Activated T-helper 17 cell treated with anti-CD3 and anti-CD28 coated beads, Interleukin-2, amount 50 U/mL, for 72 hours (primary cell): ENCODE data around the gene PLBD2. TPM values are rescaled to one million over a fixed set of nuclear protein-coding genes. Genes with fewer than 3 reads are reported as not detected.

Experiments used
- ATAC-seq: fragments of 150-1000 bp; cut with Tn5 transposase; replicated peaks from 2 replicates; pipeline ENCODE4 v1.10.0; 2021; ENCODE audit warnings: mild to moderate bottlenecking, moderate library complexity
- H3K27ac Mint-ChIP-seq: one replicate; pipeline ENCODE4 v1.8.0; 2022; ENCODE audit warnings: mixed read lengths
- H3K27me3 Mint-ChIP-seq: one replicate; pipeline ENCODE4 v1.8.0; 2022; ENCODE audit warnings: mixed read lengths
- H3K36me3 Mint-ChIP-seq: one replicate; pipeline ENCODE4 v1.8.0; 2022; ENCODE audit warnings: low read depth, mild to moderate bottlenecking, mixed read lengths
- H3K4me1 Mint-ChIP-seq: one replicate; pipeline ENCODE4 v1.8.0; 2022; ENCODE audit warnings: mixed read lengths
- H3K4me3 Mint-ChIP-seq: one replicate; pipeline ENCODE4 v1.8.0; 2022; ENCODE audit warnings: mild to moderate bottlenecking, mixed read lengths
- H3K9me3 Mint-ChIP-seq: one replicate; pipeline ENCODE4 v1.8.0; 2022; ENCODE audit warnings: mixed read lengths
- total RNA-seq, 2 donors: library from RNA; stranded (reverse); gene quantifications; one replicate each; pipeline ENCODE4 v1.2.3, GENCODE V29; 2022

Gene PLBD2, protein sequence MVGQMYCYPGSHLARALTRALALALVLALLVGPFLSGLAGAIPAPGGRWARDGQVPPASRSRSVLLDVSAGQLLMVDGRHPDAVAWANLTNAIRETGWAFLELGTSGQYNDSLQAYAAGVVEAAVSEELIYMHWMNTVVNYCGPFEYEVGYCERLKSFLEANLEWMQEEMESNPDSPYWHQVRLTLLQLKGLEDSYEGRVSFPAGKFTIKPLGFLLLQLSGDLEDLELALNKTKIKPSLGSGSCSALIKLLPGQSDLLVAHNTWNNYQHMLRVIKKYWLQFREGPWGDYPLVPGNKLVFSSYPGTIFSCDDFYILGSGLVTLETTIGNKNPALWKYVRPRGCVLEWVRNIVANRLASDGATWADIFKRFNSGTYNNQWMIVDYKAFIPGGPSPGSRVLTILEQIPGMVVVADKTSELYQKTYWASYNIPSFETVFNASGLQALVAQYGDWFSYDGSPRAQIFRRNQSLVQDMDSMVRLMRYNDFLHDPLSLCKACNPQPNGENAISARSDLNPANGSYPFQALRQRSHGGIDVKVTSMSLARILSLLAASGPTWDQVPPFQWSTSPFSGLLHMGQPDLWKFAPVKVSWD
- total RNA-seq: 10 to 100 TPM; 18.5 to 21.5 TPM

DNA sequence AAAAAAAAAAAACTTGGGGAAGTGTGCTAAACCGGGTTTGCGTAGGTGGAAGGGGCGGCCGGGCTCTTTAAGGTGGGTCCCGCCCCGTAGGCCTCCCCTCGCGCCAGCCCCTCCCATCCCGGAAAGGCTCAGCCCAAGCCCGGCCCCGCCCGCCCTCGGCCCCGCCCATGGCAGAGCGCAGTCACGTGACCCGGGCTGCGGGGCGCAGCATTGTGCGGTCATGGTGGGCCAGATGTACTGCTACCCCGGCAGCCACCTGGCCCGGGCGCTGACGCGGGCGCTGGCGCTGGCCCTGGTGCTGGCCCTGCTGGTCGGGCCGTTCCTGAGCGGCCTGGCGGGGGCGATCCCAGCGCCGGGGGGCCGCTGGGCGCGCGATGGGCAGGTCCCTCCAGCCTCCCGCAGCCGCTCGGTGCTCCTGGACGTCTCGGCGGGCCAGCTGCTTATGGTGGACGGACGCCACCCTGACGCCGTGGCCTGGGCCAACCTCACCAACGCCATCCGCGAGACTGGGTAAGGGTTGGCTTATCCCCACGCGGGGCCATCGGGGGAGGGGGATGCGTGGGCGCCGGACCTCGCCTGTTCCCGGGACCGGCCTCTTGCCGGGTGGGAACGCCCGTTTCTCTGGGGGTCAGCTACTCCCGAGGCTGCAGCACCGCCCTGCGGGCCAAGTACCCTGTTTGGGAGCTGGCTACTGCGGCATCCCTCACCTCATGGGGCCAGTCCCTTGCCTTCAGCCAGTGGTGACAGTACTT is at the start of gene PLBD2:
PLBD2 (plus strand) TSS at position 207 of the 752 bp plus-strand sequence; CDS start at position 221, 14 bp downstream.
- no peaks in the 10 kb centered on the region for H3K36me3 Mint-ChIP-seq
- H3K4me1 Mint-ChIP-seq: peaks cover 11% of the 10 kb centered on the region
- peak within 1 kb of the TSS; percentile 73 for H3K27ac Mint-ChIP-seq
- peak within 1 kb of the TSS; percentile 77 for H3K4me3 Mint-ChIP-seq
- H3K9me3 Mint-ChIP-seq: no peaks in the 10 kb centered on the region
- ATAC-seq: peak; percentile 95
- H3K27me3 Mint-ChIP-seq: no peaks in the 10 kb centered on the region

DNA sequence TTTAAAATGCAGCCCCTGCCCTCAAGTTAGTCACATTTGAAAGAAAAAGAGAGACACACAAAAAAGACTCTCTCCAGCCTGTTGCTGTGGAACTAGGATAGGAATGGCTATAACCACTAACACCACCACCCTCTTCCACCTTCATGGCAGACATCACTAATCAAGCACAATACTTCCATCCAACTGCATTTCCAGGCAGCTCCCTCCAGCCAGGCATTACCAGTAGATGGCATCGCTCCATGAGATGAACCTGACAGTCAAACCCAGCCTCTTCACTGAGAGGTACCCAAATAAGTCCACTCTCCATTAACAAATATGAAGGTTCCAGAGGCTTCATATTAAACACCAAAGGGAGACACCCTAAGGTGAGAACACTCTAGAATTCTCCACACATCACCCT is 47.9 kb upstream of the PLBD2 start:
- H3K27ac Mint-ChIP-seq: peak overlapping the region; percentile 3

DNA sequence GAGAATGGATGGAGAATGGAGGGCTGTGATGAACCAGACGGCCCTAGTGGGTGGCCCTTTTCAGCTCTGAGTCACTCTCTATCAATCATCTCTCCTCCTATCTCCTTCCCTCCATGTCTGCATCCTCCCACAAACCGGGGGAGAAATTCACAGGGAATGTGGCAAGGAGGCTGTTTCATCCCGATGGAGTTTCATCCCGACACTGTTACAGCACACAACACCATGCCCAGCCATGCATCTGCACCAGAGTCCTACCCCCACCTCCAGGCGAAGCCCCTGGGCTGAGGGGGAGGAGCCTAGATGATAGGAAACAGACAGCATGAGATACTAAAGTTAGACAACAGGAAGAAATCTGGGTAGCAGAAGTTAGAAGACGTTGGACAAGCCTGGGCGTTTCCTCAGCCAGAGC is 44.3 kb upstream of the PLBD2 start:
- Mint-ChIP-seq H3K27me3 (no peaks in the 10 kb centered on the region), H3K9me3 (no peaks in the 10 kb centered on the region), H3K36me3 (peaks cover 94% of the 10 kb centered on the region), H3K4me1 (peaks cover 8% of the 10 kb centered on the region), H3K4me3 (no peak overlapping the region), H3K27ac (peak overlapping the region; percentile 59)
- ATAC-seq: no peak

More for the DNA sequence above, 47.9 kb upstream of the PLBD2 start:
- Mint-ChIP-seq H3K36me3 (peaks cover 93% of the 10 kb centered on the region), H3K4me1 (no peaks in the 10 kb centered on the region), H3K9me3 (no peaks in the 10 kb centered on the region), H3K4me3 (no peak overlapping the region), H3K27me3 (no peaks in the 10 kb centered on the region)
- no peak for ATAC-seq

DNA sequence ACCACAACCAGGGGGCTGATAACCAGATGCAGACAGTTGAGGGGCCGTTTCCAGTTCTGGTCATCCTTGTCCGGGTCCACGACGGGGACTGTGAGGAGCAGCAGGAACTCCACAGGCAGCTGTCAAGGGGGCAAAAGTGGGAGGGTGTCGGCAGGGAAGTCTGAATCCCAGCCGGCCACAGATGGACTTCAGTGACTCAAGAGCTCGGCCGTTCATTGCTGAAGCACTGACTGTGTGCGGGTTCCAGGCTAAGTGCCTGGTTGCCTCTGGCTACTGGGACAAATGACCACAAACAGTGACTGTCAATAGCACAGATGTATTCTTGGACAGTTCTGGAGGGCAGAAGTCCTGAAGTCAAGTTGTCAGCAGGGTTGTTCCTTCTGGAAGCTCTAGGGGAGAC is 43.0 kb upstream of the PLBD2 start:
- Mint-ChIP-seq H3K27me3 (no peaks in the 10 kb centered on the region), H3K9me3 (no peaks in the 10 kb centered on the region), H3K4me3 (no peak overlapping the region), H3K4me1 (peaks cover 8% of the 10 kb centered on the region), H3K27ac (no peak overlapping the region), H3K36me3 (peaks cover 94% of the 10 kb centered on the region)
- ATAC-seq: no peak

DNA sequence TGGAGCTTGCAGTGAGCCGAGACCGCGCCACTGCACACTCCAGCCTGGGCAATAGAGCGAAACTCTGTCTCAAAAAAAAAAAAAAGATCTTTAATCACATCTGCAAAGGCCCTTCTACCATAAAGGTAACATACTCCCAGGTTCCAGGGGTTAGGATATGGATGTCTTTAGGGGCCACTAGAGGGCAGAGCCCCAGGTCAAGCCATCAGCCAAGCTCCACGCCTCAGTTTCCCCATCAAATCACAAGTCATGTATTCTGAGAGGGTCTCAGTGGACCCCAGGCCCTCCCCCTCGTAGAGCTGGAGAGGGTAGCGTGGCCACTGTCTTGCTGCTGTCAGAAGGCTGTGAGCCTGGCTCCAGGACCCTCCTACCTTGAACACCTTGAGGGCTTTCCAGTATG is 42.2 kb upstream of the PLBD2 start:
- H3K36me3 Mint-ChIP-seq: peaks cover 93% of the 10 kb centered on the region
- no peak for ATAC-seq
- H3K27me3 Mint-ChIP-seq: no peaks in the 10 kb centered on the region
- no peaks in the 10 kb centered on the region for H3K9me3 Mint-ChIP-seq
- no peak overlapping the region for H3K27ac Mint-ChIP-seq
- no peak overlapping the region for H3K4me3 Mint-ChIP-seq
- H3K4me1 Mint-ChIP-seq: peaks cover 8% of the 10 kb centered on the region

DNA sequence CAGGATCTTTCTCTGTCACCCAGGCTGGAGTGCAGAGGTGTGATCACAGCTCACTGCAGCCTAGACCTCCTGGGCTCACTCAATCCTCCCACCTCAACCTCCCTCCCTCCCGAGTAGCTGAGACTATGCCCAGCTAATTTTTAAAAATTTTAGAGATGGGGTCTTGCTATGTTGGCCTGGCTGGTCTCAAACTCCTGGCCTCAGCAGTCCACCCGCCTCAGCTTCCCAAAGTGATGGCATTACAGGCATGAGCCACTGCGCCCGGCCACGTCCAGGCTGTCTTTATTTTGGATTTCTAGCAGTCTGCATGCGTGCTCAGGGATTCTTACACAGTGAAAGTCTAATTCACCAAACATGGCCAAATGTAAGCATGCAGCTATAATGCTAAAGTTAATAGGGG is 41.3 kb upstream of the PLBD2 start:
- Mint-ChIP-seq H3K27ac (no peak overlapping the region), H3K9me3 (no peaks in the 10 kb centered on the region), H3K27me3 (no peaks in the 10 kb centered on the region), H3K36me3 (peaks cover 93% of the 10 kb centered on the region), H3K4me3 (no peak overlapping the region), H3K4me1 (peaks cover 8% of the 10 kb centered on the region)
- no peak for ATAC-seq

DNA sequence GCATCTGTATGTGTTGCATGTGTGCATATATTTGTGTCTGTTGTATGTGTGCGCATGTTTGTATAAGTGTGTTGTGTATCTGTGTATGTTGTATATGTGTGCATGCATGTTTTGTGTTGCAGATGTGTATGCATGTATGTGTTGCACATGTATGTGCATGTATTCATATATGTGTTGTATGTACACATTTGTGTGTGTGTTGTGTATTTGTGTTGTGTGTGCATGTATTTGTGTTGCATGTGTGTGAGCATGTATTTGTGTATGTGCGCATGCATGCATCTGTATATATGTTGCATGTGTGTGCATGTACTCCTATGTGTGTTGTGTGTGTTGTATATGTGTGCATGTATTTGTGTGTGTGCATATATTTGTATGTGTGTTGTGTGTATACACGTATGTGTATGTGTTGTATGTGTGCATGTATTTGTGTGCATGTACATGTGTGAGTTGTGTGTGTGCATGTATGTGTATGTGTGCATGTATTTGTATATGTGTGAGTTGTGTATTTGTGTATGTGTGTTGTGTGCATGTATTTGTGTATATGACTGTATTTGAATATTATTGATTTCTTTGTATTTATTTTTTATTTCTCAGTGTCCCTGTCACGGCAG is 40.2 kb upstream of the PLBD2 start:
- Mint-ChIP-seq H3K9me3 (no peaks in the 10 kb centered on the region), H3K4me3 (no peak overlapping the region), H3K27ac (no peak overlapping the region), H3K27me3 (no peaks in the 10 kb centered on the region), H3K4me1 (peaks cover 8% of the 10 kb centered on the region), H3K36me3 (peaks cover 90% of the 10 kb centered on the region)
- no peak for ATAC-seq

DNA sequence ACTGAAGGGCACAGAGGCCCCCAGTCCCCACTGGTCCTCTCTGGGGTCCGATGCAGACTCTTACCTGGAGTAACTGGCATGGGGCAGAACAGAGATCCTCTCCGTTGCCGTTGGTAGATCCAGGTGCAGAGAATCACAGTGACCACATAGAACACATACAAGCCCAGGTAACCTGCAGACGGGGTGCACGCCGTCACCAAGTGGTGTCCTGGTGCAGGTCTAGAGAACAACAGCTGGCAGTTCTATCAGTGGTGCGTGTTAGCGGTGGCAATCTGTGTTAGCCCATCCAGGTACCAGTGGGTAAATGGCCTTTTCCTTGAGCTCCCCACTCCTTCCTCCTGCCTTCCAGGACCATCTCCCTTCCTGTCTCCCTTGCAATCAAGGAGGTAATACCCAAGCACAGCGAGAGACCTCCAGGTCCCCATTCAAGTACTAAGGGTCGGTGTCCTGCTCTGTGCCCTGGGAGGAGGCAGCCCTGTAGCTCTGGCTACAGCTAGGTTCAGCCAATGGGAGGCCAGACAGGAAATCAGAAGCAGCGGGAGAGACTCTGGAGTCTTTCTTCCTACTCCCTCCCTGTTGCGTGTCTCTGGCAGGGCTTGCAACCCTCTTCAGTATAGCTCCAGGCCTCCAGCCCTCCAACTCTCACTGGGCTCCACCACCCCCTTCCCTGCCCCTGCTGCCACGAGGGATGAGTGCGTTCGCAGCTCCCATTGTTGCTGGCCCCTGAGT is 39.3 kb upstream of the PLBD2 start:
- Mint-ChIP-seq H3K4me3 (no peak overlapping the region), H3K27ac (no peak overlapping the region), H3K9me3 (no peaks in the 10 kb centered on the region), H3K27me3 (no peaks in the 10 kb centered on the region), H3K4me1 (peaks cover 8% of the 10 kb centered on the region), H3K36me3 (peaks cover 90% of the 10 kb centered on the region)
- ATAC-seq: no peak

DNA sequence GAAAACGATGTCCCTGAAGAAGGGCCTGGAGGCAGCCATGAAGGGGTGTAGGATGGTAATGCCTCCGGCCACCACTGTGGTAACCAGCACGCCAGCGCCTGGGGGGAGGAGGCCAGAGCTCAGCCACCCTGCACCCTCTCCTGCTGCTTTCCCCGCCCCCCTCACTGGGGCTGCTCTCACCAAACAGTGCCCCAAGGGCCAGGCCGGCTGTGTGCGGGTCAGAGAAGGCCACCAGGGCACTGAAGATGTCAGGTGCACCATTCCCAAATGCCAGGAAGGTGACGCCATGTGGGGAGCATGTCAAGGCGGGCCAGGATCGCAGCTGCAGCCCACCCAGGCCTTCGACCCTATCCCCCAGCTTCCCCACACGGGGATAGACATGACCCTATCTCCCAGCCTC is 38.0 kb upstream of the PLBD2 start:
- no peak overlapping the region for H3K27ac Mint-ChIP-seq
- H3K4me1 Mint-ChIP-seq: peaks cover 8% of the 10 kb centered on the region
- no peak for ATAC-seq
- no peaks in the 10 kb centered on the region for H3K9me3 Mint-ChIP-seq
- H3K36me3 Mint-ChIP-seq: peaks cover 78% of the 10 kb centered on the region
- H3K27me3 Mint-ChIP-seq: no peaks in the 10 kb centered on the region
- no peak overlapping the region for H3K4me3 Mint-ChIP-seq

DNA sequence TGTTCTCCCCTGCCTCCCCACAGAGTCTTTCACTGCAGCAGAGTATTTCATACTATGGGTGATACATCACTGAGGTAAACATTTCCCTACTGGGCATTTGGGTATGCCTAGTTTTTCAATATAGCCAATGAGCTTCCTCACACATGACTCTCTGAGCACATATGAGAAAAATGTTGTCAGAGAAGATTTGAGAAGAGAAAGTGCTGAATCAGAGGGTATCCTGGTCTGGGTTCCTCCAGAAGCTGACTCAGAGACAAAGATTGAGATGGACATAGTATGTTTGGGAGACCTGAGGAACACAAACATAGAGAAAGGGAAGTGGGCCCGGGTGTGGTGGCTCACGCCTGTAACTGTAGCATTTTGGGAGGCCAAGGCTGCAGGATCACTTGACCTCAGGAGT is 36.0 kb upstream of the PLBD2 start:
- ATAC-seq: peak; percentile 14
- Mint-ChIP-seq H3K4me3 (no peak overlapping the region), H3K9me3 (no peaks in the 10 kb centered on the region), H3K36me3 (peaks cover 71% of the 10 kb centered on the region), H3K27me3 (no peaks in the 10 kb centered on the region), H3K27ac (no peak overlapping the region), H3K4me1 (peaks cover 8% of the 10 kb centered on the region)

DNA sequence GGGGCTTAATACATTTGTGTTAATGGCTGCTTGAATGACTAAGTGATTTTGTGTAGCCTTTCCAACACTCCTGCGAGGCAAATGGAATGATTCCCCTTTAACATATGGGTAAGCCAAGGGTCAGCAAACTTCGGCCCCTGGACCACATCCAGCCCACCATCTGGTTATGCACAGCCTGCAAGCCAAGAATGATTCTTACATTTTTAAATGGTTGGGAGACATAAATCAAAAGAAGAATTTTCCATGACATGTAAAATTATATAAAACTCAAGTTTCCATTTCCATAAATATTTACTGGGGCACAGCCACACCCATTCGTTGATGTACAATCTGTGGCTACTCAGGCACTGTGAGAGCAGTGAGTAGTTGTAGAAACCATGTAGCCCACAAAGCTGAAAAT is 32.5 kb upstream of the PLBD2 start:
- H3K36me3 Mint-ChIP-seq: peaks cover 61% of the 10 kb centered on the region
- ATAC-seq: no peak
- peaks cover 6% of the 10 kb centered on the region for H3K4me1 Mint-ChIP-seq
- H3K9me3 Mint-ChIP-seq: no peaks in the 10 kb centered on the region
- no peak overlapping the region for H3K4me3 Mint-ChIP-seq
- H3K27me3 Mint-ChIP-seq: no peaks in the 10 kb centered on the region
- H3K27ac Mint-ChIP-seq: no peak overlapping the region

DNA sequence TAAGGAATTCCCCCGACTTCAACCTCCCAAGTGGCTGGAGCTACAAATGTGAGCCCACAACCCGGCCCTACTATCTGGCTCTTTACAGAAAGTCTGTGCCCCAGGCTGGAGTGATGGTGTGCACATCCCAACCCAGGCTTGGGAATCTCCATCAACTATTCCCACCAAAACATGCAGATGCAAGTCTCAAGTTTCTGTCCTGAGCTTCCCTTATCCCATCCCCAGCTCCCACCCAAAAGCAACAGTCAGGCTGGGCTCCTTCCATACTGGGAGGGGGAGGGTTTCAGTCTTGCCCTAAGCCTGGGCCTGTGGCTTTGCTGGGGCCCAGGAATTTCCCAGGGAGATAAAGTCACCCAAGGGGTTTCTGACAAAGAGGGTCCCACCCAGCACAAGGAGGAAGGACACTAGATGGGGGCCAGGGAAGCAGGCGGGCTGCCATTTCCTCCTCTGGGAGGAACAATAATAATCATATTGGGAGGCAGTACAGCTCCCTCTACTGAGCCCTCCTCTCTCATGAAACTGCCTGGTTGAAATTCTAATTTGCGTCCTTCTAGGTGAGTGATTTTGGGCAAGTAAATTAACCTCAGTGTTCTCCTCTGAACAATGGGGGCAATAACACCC is 31.5 kb upstream of the PLBD2 start:
- Mint-ChIP-seq H3K9me3 (no peaks in the 10 kb centered on the region), H3K27ac (peak overlapping the region; percentile 24), H3K4me3 (no peak overlapping the region), H3K36me3 (peaks cover 61% of the 10 kb centered on the region), H3K4me1 (peaks cover 10% of the 10 kb centered on the region), H3K27me3 (no peaks in the 10 kb centered on the region)
- no peak for ATAC-seq

DNA sequence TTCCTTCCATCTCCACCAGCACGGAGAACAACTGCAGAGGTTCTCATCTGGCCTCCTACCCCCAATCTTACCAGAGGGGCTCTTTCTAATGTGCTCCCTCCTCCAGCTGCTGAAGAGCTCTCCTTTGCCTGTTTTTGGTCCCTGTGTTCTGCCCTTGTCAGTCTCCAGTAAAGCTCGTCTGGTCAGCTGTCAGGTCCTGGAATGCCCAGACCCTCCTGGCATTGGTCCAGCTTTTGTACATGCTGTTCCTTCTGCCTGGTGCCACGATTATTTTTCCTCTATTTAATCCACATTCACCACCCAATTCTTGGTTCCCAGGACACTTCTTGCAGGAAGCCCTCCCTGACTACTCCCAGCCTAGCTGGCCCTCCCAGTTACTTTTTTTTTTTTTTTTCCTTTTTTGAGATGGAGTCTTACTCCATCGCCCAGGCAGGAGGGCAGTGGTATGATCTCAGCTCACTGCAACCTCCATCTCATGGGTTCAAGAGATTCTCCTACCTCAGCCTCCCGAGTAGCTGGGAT is 30.0 kb upstream of the PLBD2 start:
- no peaks in the 10 kb centered on the region for H3K9me3 Mint-ChIP-seq
- no peak overlapping the region for H3K4me3 Mint-ChIP-seq
- no peaks in the 10 kb centered on the region for H3K27me3 Mint-ChIP-seq
- H3K27ac Mint-ChIP-seq: peak overlapping the region; percentile 68
- ATAC-seq: no peak
- H3K36me3 Mint-ChIP-seq: peaks cover 58% of the 10 kb centered on the region
- peaks cover 13% of the 10 kb centered on the region for H3K4me1 Mint-ChIP-seq
